Calu3 (cell line): ENCODE measurements around the gene EPHB3. TPM values are rescaled to one million over a fixed set of nuclear protein-coding genes. Genes with fewer than 3 reads are reported as not detected.
A peak's percentile ranks its signal among the peaks of the same experiment; 100 is the strongest.

ENCODE experiments used
- BruUV-seq: library from RNA; stranded (reverse); fragments of 400-500 nt; replicated peaks from 2 replicates; lab custom pipeline; 2021; lab: Mats Ljungman, UMichigan
- CTCF ChIA-PET: fragments of 300-600 bp; sonication (Branson Sonifier 250); formaldehyde crosslinking; loops from one replicate; lab custom pipeline; 2022; ENCODE audit warnings: antibody characterized with exemption; lab: Charles Lee
- DNase-seq: peaks from one replicate; pipeline ENCODE4 v3.0.0; 2022
- H3K27ac Mint-ChIP-seq: one replicate; pipeline ENCODE4 v1.8.0; 2022; ENCODE audit warnings: mixed read lengths; ENCODE audit not compliant: unreplicated experiment
- H3K27me3 Mint-ChIP-seq: one replicate; pipeline ENCODE4 v1.8.0; 2022; ENCODE audit warnings: mixed read lengths; ENCODE audit not compliant: unreplicated experiment
- H3K36me3 Mint-ChIP-seq: one replicate; pipeline ENCODE4 v1.8.0; 2022; ENCODE audit warnings: mild to moderate bottlenecking, moderate library complexity, mixed read lengths; ENCODE audit not compliant: insufficient read depth, unreplicated experiment
- H3K4me1 Mint-ChIP-seq: one replicate; pipeline ENCODE4 v1.8.0; 2022; ENCODE audit warnings: mild to moderate bottlenecking, low read depth, mixed read lengths; ENCODE audit not compliant: unreplicated experiment
- H3K4me3 Mint-ChIP-seq: one replicate; pipeline ENCODE4 v1.8.0; 2022; ENCODE audit warnings: mild to moderate bottlenecking, low read depth, moderate library complexity, mixed read lengths; ENCODE audit not compliant: unreplicated experiment
- H3K9me3 Mint-ChIP-seq: one replicate; pipeline ENCODE4 v1.8.0; 2022; ENCODE audit warnings: low read depth, mixed read lengths; ENCODE audit not compliant: unreplicated experiment
- CTCF ChIP-seq: fragments of 200-600 bp; IDR thresholded peaks from one replicate; pipeline ENCODE4 v1.8.0; 2022; ENCODE audit warnings: antibody characterized with exemption; ENCODE audit not compliant: unreplicated experiment
- intact Hi-C: fragments of 100-400 bp; cut with micrococcal nuclease; formaldehyde crosslinking; loops from one replicate; pipeline ENCODE4 v1.10.0; 2022; ENCODE audit not compliant: unreplicated experiment
- total RNA-seq: library from RNA; stranded (reverse); gene quantifications from 2 replicates; pipeline ENCODE4 v1.2.3, GENCODE V29; 2022

Gene EPHB3
- total RNA-seq, 1 experiment from 2014 or later, result 2.5 TPM

DNA sequence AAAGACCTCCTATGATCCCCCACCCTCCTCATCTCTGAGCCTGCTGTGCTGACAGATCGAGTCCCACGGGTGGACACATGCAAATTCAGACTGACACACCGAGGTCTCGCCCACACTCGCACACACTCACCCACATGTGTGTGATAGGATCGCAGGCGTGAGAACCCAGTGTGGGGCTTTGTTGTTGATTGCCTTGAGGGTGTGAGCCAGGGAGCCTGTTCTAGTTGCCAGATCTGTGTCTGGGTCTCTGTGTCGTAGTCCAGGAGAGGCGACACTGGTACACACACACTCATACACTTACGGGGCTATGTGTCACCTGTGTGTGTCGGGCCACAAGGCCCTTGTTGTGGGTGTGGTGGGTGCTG, 2.0 kb downstream of the EPHB3 start:
- CTCF ChIA-PET, result interaction anchor here (0.9 to 1.7 kb wide), 3 partner anchors 14 to 168 kb away, joined by 3 to 4 read pairs (median 3); no protein-coding TSS in a partner anchor
- H3K36me3 Mint-ChIP-seq, result peaks cover 27% of the 10 kb centered on the region
- H3K27ac Mint-ChIP-seq, result no peak overlapping the region
- H3K4me3 Mint-ChIP-seq, result no peak overlapping the region
- peaks cover 56% of the 10 kb centered on the region for H3K27me3 Mint-ChIP-seq
- TF ChIP-seq CTCF, result no peak
- H3K9me3 Mint-ChIP-seq, result no peaks in the 10 kb centered on the region
- BruUV-seq, result no TSS peak
- intact Hi-C loops, result no loop called here
- no peak for DNase-seq
- peaks cover 61% of the 10 kb centered on the region for H3K4me1 Mint-ChIP-seq

DNA sequence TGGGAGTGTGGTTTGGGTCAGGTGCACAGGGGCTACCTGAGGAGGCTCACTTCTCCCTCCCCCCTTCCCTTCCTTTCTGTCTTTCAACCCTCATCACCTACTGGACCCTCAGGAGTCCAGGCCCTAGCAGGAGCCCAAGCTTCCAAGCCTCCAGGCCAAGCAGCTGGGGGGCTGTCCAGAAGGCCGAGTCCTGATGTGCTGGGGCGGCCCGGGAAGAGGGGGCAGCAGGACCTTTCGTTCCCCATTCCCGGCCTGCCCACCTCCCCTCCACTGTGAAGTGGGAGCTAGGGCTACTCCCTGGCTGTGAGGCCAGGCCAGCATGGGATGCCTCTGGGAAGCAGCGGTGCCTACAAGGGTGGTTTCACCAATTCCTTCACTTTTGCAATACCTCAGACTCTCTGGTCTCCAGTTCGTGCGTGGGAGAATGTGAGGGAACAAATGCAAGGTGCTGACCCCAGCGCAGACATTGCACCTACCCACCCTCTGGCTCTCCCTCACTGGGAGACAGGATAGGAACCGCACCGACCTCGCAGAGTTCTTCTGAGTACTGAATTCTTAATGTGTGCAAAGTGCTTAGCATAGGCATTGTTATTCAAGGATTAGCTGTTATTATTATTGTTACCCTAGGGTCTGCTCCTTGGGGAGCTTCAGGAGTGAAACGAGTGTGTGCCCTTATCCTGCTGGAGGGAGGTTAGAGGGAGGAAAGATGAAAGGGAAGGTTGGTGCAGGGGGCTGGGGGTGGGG, 2.5 kb downstream of the EPHB3 start:
- H3K4me3 Mint-ChIP-seq, result no peak overlapping the region
- no peak for DNase-seq
- intact Hi-C loops, result loop anchor here (1.0 kb wide), 1 partner anchor 62 kb away; no protein-coding TSS in a partner anchor
- H3K27ac Mint-ChIP-seq, result no peak overlapping the region
- no peaks in the 10 kb centered on the region for H3K9me3 Mint-ChIP-seq
- CTCF ChIA-PET, result interaction anchor here (0.7 to 1.7 kb wide), 5 partner anchors 14 to 221 kb away, joined by 3 to 4 read pairs (median 3); no protein-coding TSS in a partner anchor
- TF ChIP-seq CTCF, result no peak
- peaks cover 27% of the 10 kb centered on the region for H3K36me3 Mint-ChIP-seq
- no TSS peak for BruUV-seq
- peaks cover 56% of the 10 kb centered on the region for H3K27me3 Mint-ChIP-seq
- peaks cover 56% of the 10 kb centered on the region for H3K4me1 Mint-ChIP-seq

GRCh38 chr3:184564685-184565385, 3.2 kb downstream of the EPHB3 start:
- Mint-ChIP-seq H3K27ac (peak overlapping the region; percentile 8), H3K36me3 (peaks cover 32% of the 10 kb centered on the region), H3K9me3 (no peaks in the 10 kb centered on the region), H3K4me1 (peaks cover 50% of the 10 kb centered on the region), H3K4me3 (peak overlapping the region; percentile 38), H3K27me3 (peaks cover 57% of the 10 kb centered on the region)
- intact Hi-C loops, result loop anchor here (1.0 kb wide), 2 partner anchors 61 to 145 kb away; no protein-coding TSS in a partner anchor
- BruUV-seq, result no TSS peak
- CTCF ChIA-PET, result interaction anchor here (1.0 to 1.7 kb wide), 4 partner anchors 36 to 221 kb away, joined by 3 to 5 read pairs (median 4); no protein-coding TSS in a partner anchor
- TF ChIP-seq CTCF, result no peak
- DNase-seq, result no peak

DNA sequence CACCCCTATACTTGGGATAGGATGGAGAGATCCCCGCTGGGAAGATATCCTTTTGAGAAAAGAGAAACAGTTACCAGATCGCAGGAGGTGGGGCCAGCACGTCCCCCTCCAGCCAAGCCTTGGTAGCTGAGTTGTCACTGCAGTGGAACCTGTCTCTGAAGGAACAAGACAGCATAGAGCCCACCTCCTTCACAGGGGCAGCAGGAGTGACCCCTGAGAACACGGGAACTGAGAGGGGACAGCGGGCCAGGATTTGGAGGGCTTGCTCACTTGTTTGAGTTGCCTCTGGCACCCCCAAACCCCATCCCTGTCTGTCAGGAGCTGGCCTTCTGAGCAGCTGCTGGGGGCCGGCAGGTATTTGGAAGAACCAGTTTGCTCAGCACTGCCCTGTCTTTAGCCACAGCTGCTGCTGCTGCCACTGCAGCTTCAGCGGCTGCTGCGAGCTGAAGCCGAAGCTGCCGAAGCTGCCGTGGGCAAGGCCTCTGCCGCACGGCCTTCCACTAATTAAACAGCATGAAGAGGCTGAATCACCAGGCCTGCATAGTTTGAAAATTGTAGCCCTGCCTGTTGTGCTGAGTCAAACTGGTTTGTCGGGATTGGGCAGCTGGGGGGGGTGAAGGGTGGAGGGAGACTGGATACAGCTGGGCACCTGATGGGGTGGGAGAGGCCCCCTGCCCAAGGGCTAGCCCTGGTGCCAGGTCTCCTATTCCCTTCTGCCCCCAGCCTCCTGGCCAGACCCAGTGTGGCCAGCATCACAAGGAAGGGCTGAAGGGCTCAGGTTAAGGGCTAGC, 4.0 kb downstream of the EPHB3 start:
- peak overlapping the region; percentile 8 for H3K27ac Mint-ChIP-seq
- BruUV-seq, result no TSS peak
- no peak for TF ChIP-seq CTCF
- DNase-seq, result peak; percentile 94
- no peaks in the 10 kb centered on the region for H3K9me3 Mint-ChIP-seq
- H3K4me3 Mint-ChIP-seq, result peak overlapping the region; percentile 38
- peaks cover 46% of the 10 kb centered on the region for H3K4me1 Mint-ChIP-seq
- peaks cover 57% of the 10 kb centered on the region for H3K27me3 Mint-ChIP-seq
- peaks cover 32% of the 10 kb centered on the region for H3K36me3 Mint-ChIP-seq
- intact Hi-C loops, result loop anchor here (1.0 kb wide), 1 partner anchor 145 kb away; no protein-coding TSS in a partner anchor
- CTCF ChIA-PET, result interaction anchor here (0.6 to 1.1 kb wide), 5 partner anchors 13 to 186 kb away, joined by 3 to 5 read pairs (median 3); no protein-coding TSS in a partner anchor
